B cell (primary cell): ENCODE data around the gene UBN1. TPM values are rescaled to one million over a fixed set of nuclear protein-coding genes. Genes with fewer than 3 reads are reported as not detected.

Source experiments
- ATAC-seq: fragments of 200-7000 bp; cut with Tn5 transposase; one replicate; pipeline ENCODE4 v1.10.0; 2021; ENCODE audit warnings: low read depth, mild to moderate bottlenecking, moderate number of reproducible peaks, moderate library complexity
- CTCF ChIA-PET: fragments of 350-600 bp; sonication (Branson Sonifier 250); formaldehyde crosslinking; loops from one replicate; lab custom pipeline; 2021; ENCODE audit warnings: antibody characterized with exemption, inconsistent platforms; lab: Charles Lee
- POLR2A ChIA-PET: fragments of 350-600 bp; sonication (Branson Sonifier 250); formaldehyde crosslinking; loops from one replicate; lab custom pipeline; 2021; ENCODE audit warnings: antibody characterized with exemption; lab: Charles Lee
- DNase-seq: peaks from one replicate; pipeline ENCODE4 v3.0.0; 2013
- H2AFZ ChIP-seq: 2 replicates; pipeline ENCODE4 v1.6.1; 2012; ENCODE audit warnings: mild to moderate bottlenecking, low read depth, low read length; ENCODE audit not compliant: insufficient read depth, poor library complexity, severe bottlenecking
- H3K27ac ChIP-seq, 2 donors: 1 replicate in 1 of 2; 2 replicates in 1 of 2; pipeline ENCODE4 v1.5.1; 2012 to 2013; ENCODE audit warnings: low read length in 2 of 2, mild to moderate bottlenecking in 2 of 2, moderate library complexity in 1 of 2
- H3K27me3 ChIP-seq, 4 experiments: fragments of 200-600 bp in 1 of 4; sonication (generic) in 1 of 4; replicated peaks in 1 of 4; 1 replicate in 2 of 4; 2 replicates in 2 of 4; pipeline versions ENCODE4 v1.6.1 to v1.7.0; 2013 to 2016; ENCODE audit warnings: low read length in 3 of 4, mild to moderate bottlenecking in 2 of 4, mixed read lengths in 1 of 4, moderate library complexity in 1 of 4; ENCODE audit not compliant: insufficient read depth in 4 of 4, control insufficient read depth in 3 of 4; ENCODE audit errors: control extremely low read depth in 1 of 4
- H3K36me3 ChIP-seq, 2 experiments: replicated peaks in 1 of 2; 1 replicate in 1 of 2; 2 replicates in 1 of 2; pipeline versions ENCODE4 v1.6.1 to v1.7.1; 2013; ENCODE audit warnings: low read length in 1 of 2; ENCODE audit not compliant: insufficient read depth in 2 of 2, control insufficient read depth in 1 of 2; ENCODE audit errors: control extremely low read depth in 1 of 2, extremely low read depth in 1 of 2
- H3K4me1 ChIP-seq, 2 donors: fragments of 200-600 bp in 1 of 2; sonication (generic) in 1 of 2; 1 replicate in 1 of 2; 2 replicates in 1 of 2; pipeline versions ENCODE4 v1.5.1 to v1.6.1; 2013 to 2017; ENCODE audit warnings: low read length in 2 of 2; ENCODE audit not compliant: control insufficient read depth in 2 of 2, insufficient read depth in 2 of 2
- H3K4me2 ChIP-seq: replicated peaks from 2 replicates; pipeline ENCODE3; 2012; ENCODE audit warnings: mild to moderate bottlenecking, low read depth, low read length; ENCODE audit not compliant: poor library complexity, severe bottlenecking
- H3K4me3 ChIP-seq, 5 experiments: fragments of 200-600 bp in 1 of 5; sonication (generic) in 1 of 5; 1 replicate in 3 of 5; 2 replicates in 2 of 5; pipeline versions ENCODE4 v1.5.1 to v1.7.0; 2011 to 2016; ENCODE audit warnings: low read length in 4 of 5, mild to moderate bottlenecking in 4 of 5, low read depth in 2 of 5, control low read depth in 1 of 5, moderate library complexity in 1 of 5; ENCODE audit not compliant: insufficient read depth in 1 of 5; ENCODE audit errors: control extremely low read depth in 1 of 5, extremely low read depth in 1 of 5
- H3K79me2 ChIP-seq: fragments of 200-600 bp; sonication (generic); one replicate; pipeline ENCODE4 v1.6.0; 2016; ENCODE audit warnings: low read length; ENCODE audit not compliant: control insufficient read depth, insufficient read depth
- H3K9ac ChIP-seq: fragments of 200-600 bp; sonication (generic); 2 replicates; pipeline ENCODE4 v1.6.1; 2017; ENCODE audit warnings: mild to moderate bottlenecking, low read length, moderate library complexity
- H3K9me3 ChIP-seq, 3 donors: one replicate each; pipeline versions ENCODE4 v1.6.1 to v1.7.1; 2013; ENCODE audit warnings: low read length in 2 of 3; ENCODE audit not compliant: control insufficient read depth in 2 of 3, insufficient read depth in 1 of 3; ENCODE audit errors: control extremely low read depth in 1 of 3
- H4K20me1 ChIP-seq: 2 replicates; pipeline ENCODE4 v1.6.0; 2012; ENCODE audit warnings: mild to moderate bottlenecking, low read length; ENCODE audit not compliant: insufficient read depth, control insufficient read depth, poor library complexity, severe bottlenecking
- H3K27ac Mint-ChIP-seq: one replicate; pipeline ENCODE4 v1.8.0; 2021; ENCODE audit warnings: mixed read lengths
- H3K27me3 Mint-ChIP-seq: one replicate; pipeline ENCODE4 v1.8.0; 2021; ENCODE audit warnings: mixed read lengths
- H3K4me1 Mint-ChIP-seq: one replicate; pipeline ENCODE4 v1.8.0; 2021; ENCODE audit warnings: mixed read lengths
- H3K4me3 Mint-ChIP-seq: one replicate; pipeline ENCODE4 v1.8.0; 2021; ENCODE audit warnings: mixed read lengths
- H3K9me3 Mint-ChIP-seq: one replicate; pipeline ENCODE4 v1.8.0; 2022; ENCODE audit warnings: mixed read lengths; ENCODE audit not compliant: insufficient read depth
- EZH2 ChIP-seq: IDR thresholded peaks from 2 replicates; pipeline ENCODE4 v1.6.1; 2012; ENCODE audit warnings: borderline replicate concordance, low read depth, mild to moderate bottlenecking, moderate library complexity, low read length; ENCODE audit not compliant: insufficient read depth, poor library complexity, severe bottlenecking
- WGBS: methylation state at CpG from one replicate; pipeline ENCODE4 v1.1.5; 2013; ENCODE audit warnings: missing lambda C conversion rate; ENCODE audit not compliant: insufficient coverage; 5-methylcytosine and 5-hydroxymethylcytosine counted together
- intact Hi-C: fragments of 100-400 bp; cut with micrococcal nuclease; formaldehyde crosslinking; loops from one replicate; pipeline ENCODE4 v1.10.0; 2022
- polyA plus RNA-seq: library from polyadenylated mRNA; depleted of rRNA; stranded (reverse); fragments of >200 nt; gene quantifications from 2 replicates; pipeline ENCODE4 v1.2.3, GENCODE V29; 2012
- total RNA-seq, 2 donors: library from RNA; stranded (reverse); fragments of 120-200 nt in 1 of 2; gene quantifications; 1 replicate in 1 of 2; 2 replicates in 1 of 2; pipeline versions ENCODE4 v1.2.3 to v1.2.4, GENCODE V29; 2013 to 2022
- TF ChIP-seq, protein P1 (sequence below): fragments of 200-600 bp; IDR thresholded peaks from one replicate; pipeline ENCODE4 v1.8.0; 2022; ENCODE audit warnings: antibody characterized with exemption, mild to moderate bottlenecking

UBN1 gene
- total and polyA plus RNA-seq, 2 donors (not counting 1 experiment from before 2014, with no cell fraction given), result 16.6 to 38.1 TPM

DNA sequence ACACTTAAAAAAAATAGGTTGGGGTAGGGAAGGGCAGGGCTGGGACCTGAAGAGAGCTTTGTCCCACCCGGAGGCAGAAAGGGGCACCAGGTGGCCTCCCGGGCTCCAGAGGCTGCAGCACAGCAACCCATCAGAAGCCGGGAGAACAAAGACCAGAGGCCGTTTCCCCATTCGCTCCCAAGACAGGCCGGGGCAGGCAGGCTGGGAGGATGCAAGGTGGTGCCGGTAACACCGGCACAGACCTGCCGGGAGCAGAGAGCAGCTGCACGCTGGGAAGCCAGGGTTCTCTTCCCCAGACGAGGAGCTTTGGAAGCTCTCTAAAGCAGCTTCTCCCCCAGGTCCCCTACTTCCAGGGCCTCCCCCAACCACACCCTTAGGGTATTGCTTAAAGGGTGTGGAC lies 84.1 kb downstream of the UBN1 start:
- TF ChIP-seq, protein P1, sequence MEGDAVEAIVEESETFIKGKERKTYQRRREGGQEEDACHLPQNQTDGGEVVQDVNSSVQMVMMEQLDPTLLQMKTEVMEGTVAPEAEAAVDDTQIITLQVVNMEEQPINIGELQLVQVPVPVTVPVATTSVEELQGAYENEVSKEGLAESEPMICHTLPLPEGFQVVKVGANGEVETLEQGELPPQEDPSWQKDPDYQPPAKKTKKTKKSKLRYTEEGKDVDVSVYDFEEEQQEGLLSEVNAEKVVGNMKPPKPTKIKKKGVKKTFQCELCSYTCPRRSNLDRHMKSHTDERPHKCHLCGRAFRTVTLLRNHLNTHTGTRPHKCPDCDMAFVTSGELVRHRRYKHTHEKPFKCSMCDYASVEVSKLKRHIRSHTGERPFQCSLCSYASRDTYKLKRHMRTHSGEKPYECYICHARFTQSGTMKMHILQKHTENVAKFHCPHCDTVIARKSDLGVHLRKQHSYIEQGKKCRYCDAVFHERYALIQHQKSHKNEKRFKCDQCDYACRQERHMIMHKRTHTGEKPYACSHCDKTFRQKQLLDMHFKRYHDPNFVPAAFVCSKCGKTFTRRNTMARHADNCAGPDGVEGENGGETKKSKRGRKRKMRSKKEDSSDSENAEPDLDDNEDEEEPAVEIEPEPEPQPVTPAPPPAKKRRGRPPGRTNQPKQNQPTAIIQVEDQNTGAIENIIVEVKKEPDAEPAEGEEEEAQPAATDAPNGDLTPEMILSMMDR, result no peak
- no peak for TF ChIP-seq EZH2
- H3K4me1 ChIP-seq, result peaks cover 7 to 8% of the 10 kb centered on the region in 2 donors
- Mint-ChIP-seq H3K27ac (no peak overlapping the region), H3K27me3 (peaks cover 25% of the 10 kb centered on the region), H3K9me3 (peaks cover 5% of the 10 kb centered on the region), H3K4me3 (no peak overlapping the region), H3K4me1 (peaks cover 2% of the 10 kb centered on the region)
- H2AFZ ChIP-seq, result no peak overlapping the region
- H3K4me3 ChIP-seq, result no peak overlapping the region
- POLR2A ChIA-PET, result no interaction called here
- H3K4me2 ChIP-seq, result no peak overlapping the region
- intact Hi-C loops, result no loop called here
- no peaks in the 10 kb centered on the region for H4K20me1 ChIP-seq
- DNase-seq (no peak), ATAC-seq (no peak)
- no peaks in the 10 kb centered on the region for H3K79me2 ChIP-seq
- H3K27ac ChIP-seq, result no peak overlapping the region
- CTCF ChIA-PET, result no interaction called here
- peaks cover 0 to 16% (median 10%) of the 10 kb centered on the region in 3 donors for H3K9me3 ChIP-seq
- H3K9ac ChIP-seq, result no peak overlapping the region
- peaks cover 0 to 29% (median 6%) of the 10 kb centered on the region in 4 experiments for H3K27me3 ChIP-seq
- H3K36me3 ChIP-seq, result no peaks in the 10 kb centered on the region
- 88% methylated on average over 8 of the region's 11 CpGs for WGBS

Other genes starting within 250 kb of the UBN1 start
- gene UBALD1, start 232.6 kb upstream of the UBN1 start, total RNA-seq, result 31.7 and 36.6 TPM in 2 replicates
- 25.6 and 35.4 TPM in 2 replicates for gene UBALD1, start 232.6 kb upstream of the UBN1 start, polyA plus RNA-seq
- 89.2 and 89.8 TPM in 2 replicates for gene MGRN1, start 222.7 kb upstream of the UBN1 start, total RNA-seq
- gene MGRN1, start 222.7 kb upstream of the UBN1 start, polyA plus RNA-seq, result 16.5 and 22.7 TPM in 2 replicates
- gene NUDT16L1, start 153.9 kb upstream of the UBN1 start, total RNA-seq, result 38.5 and 43.2 TPM in 2 replicates
- 47.1 and 59.2 TPM in 2 replicates for gene NUDT16L1, start 153.9 kb upstream of the UBN1 start, polyA plus RNA-seq
- gene ANKS3, start 113.2 kb upstream of the UBN1 start, total RNA-seq, result 31.9 and 36.2 TPM in 2 replicates
- 26.5 and 38.4 TPM in 2 replicates for gene ANKS3, start 113.2 kb upstream of the UBN1 start, polyA plus RNA-seq
- 0.19 and 0.44 TPM in 2 replicates for gene DNAAF8, start 112.9 kb upstream of the UBN1 start, total RNA-seq
- gene DNAAF8, start 112.9 kb upstream of the UBN1 start, polyA plus RNA-seq, result 0.09 TPM in 1 of 2 replicates, not detected in the other
- 26.5 and 35.7 TPM in 2 replicates for gene ZNF500, start 80.3 kb upstream of the UBN1 start, total RNA-seq
- 11.0 and 12.0 TPM in 2 replicates for gene ZNF500, start 80.3 kb upstream of the UBN1 start, polyA plus RNA-seq
- not detected in 2 replicates for gene SEPTIN12, start 59.1 kb upstream of the UBN1 start, total RNA-seq
- gene SEPTIN12, start 59.1 kb upstream of the UBN1 start, polyA plus RNA-seq, result 0.07 TPM in 1 of 2 replicates, not detected in the other
- gene SMIM22, start 52.1 kb upstream of the UBN1 start, total RNA-seq, result not detected in 2 replicates
- gene SMIM22, start 52.1 kb upstream of the UBN1 start, polyA plus RNA-seq, result not detected in 2 replicates
- 9.2 and 10.5 TPM in 2 replicates for gene ROGDI, start 44.8 kb upstream of the UBN1 start, total RNA-seq
- gene ROGDI, start 44.8 kb upstream of the UBN1 start, polyA plus RNA-seq, result 31.9 and 34.9 TPM in 2 replicates
- 137 and 147 TPM in 2 replicates for gene GLYR1, start 193 bp upstream of the UBN1 start, total RNA-seq
- gene GLYR1, start 193 bp upstream of the UBN1 start, polyA plus RNA-seq, result 34.0 and 40.6 TPM in 2 replicates
- not detected in 2 replicates for gene PPL, start 89.7 kb downstream of the UBN1 start, total RNA-seq
- gene PPL, start 89.7 kb downstream of the UBN1 start, polyA plus RNA-seq, result 0.07 TPM in 1 of 2 replicates, not detected in the other
- not detected in 2 replicates for gene SEC14L5, start 110.8 kb downstream of the UBN1 start, total RNA-seq
- gene SEC14L5, start 110.8 kb downstream of the UBN1 start, polyA plus RNA-seq, result not detected in 2 replicates
- 38.4 and 43.3 TPM in 2 replicates for gene NAGPA, start 186.5 kb downstream of the UBN1 start, total RNA-seq
- 33.4 and 38.6 TPM in 2 replicates for gene NAGPA, start 186.5 kb downstream of the UBN1 start, polyA plus RNA-seq
- gene C16orf89, start 218.5 kb downstream of the UBN1 start, total RNA-seq, result not detected in 2 replicates
- not detected in 2 replicates for gene C16orf89, start 218.5 kb downstream of the UBN1 start, polyA plus RNA-seq
- 24.2 and 26.3 TPM in 2 replicates for gene ALG1, start 224.4 kb downstream of the UBN1 start, total RNA-seq
- 10.8 and 12.2 TPM in 2 replicates for gene ALG1, start 224.4 kb downstream of the UBN1 start, polyA plus RNA-seq